ENCODE data around the gene CDH4. TPM values are rescaled to one million over a fixed set of nuclear protein-coding genes. Genes with fewer than 3 reads are reported as not detected.

The CDH4 gene
- total and polyA plus RNA-seq, 4 donors = 5.8 to 24.1 (median 17.1) TPM

DNA sequence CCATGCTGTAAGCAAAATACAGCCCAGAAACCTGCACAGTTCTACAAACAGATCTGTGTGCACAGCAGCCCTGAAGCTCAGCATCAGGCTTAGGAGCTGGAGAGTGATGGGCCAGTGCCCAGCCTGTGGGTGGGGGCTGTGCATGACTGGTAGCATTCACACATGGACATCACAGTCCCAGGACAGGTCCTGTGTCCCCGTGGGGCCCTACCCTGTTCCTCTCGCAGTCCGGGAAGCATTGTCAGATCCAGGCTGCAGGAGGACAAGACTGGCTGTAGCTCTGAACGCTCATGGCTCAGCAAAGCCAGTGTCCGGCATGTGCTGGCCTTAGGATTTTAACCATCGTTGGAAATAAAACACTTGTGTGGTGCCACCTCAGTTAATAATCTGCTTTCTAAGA lies 234.1 kb downstream of the CDH4 start:
- Histone ChIP-seq H3K36me3 (ENCODE audit: control insufficient read depth, insufficient read depth, low read length) (no peaks in the 10 kb centered on the region), H3K4me1 (ENCODE audit: control insufficient read depth, insufficient read depth, low read length) (peaks cover 4% of the 10 kb centered on the region), H3K9me3 (ENCODE audit: control insufficient read depth, insufficient read depth, low read length) (no peaks in the 10 kb centered on the region), H3K4me3 (ENCODE audit: low read depth, low read length) (no peak overlapping the region), H3K27me3 (ENCODE audit: control insufficient read depth, insufficient read depth, low read length) (no peaks in the 10 kb centered on the region), H3K27ac (ENCODE audit: low read depth, low read length) (no peak overlapping the region)
- 87% methylated on average over 6 of the region's 6 CpGs for WGBS (ENCODE audit: insufficient coverage)
- DNase-seq (ENCODE audit: low read depth in 4 of 6, low spot score in 6 of 6) = no peak

DNA sequence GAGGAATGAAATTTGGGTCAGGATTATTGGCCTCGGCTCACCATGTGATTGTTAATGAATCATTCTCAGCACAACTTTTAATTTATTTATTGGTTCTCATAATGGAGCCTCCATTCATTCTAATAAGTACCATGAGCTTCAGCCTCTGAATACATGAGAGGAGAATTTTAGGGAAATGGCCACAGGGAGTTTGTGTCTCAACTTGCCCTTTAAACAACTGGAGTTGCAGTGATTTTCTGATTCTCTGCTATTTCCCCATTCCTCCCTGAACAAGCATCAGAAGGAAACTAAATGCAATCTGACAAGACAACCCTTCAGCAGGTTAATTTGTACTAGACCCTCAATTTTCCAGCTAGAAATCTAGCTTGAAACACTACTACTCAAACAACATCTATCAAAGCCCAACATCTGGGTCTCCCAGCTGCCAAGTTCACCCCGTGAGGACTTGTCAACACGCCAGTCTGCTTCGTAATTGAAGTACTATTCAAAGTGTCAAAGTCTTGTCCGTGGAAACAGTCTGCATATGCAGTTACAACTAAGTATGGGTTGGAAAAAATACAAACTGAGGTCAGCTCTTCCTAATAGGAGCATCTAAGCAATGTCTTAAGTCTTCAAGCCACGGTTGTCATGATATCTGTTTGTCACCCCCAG lies 235.4 kb downstream of the CDH4 start:
- no peaks in the 10 kb centered on the region for H3K27me3 ChIP-seq (ENCODE audit: control insufficient read depth, insufficient read depth, low read length)
- 0% methylated on average over 2 of the region's 6 CpGs for WGBS (ENCODE audit: insufficient coverage)
- H3K9me3 ChIP-seq (ENCODE audit: control insufficient read depth, insufficient read depth, low read length) = no peaks in the 10 kb centered on the region
- H3K36me3 ChIP-seq (ENCODE audit: control insufficient read depth, insufficient read depth, low read length) = no peaks in the 10 kb centered on the region
- peak in 2 of 6 donors; percentile 20 to 33 for DNase-seq (ENCODE audit: low read depth in 4 of 6, low spot score in 6 of 6)
- H3K4me3 ChIP-seq (ENCODE audit: low read depth, low read length) = no peak overlapping the region
- peaks cover 4% of the 10 kb centered on the region for H3K4me1 ChIP-seq (ENCODE audit: control insufficient read depth, insufficient read depth, low read length)
- no peak overlapping the region for H3K27ac ChIP-seq (ENCODE audit: low read depth, low read length)

DNA sequence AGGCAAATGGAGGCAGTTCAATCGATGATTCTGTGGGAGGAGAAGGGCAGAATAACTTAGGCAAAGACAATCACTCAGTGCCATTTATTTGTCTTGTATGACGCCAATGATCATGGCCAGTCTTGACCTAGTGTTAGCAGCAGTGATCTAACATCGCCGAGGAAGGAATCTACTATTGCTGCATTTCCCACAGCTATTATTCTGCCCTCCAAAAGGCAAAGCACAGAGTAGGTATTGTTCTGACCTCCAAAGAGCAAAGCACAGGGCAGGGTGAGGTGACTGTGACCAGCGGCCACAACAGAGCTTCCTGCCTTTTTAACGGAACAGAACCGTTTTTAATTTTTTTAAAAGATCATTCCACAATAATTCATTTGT lies 235.9 kb downstream of the CDH4 start:
- Histone ChIP-seq H3K36me3 (ENCODE audit: control insufficient read depth, insufficient read depth, low read length) (no peaks in the 10 kb centered on the region), H3K27me3 (ENCODE audit: control insufficient read depth, insufficient read depth, low read length) (no peaks in the 10 kb centered on the region), H3K4me3 (ENCODE audit: low read depth, low read length) (no peak overlapping the region), H3K9me3 (ENCODE audit: control insufficient read depth, insufficient read depth, low read length) (no peaks in the 10 kb centered on the region), H3K27ac (ENCODE audit: low read depth, low read length) (no peak overlapping the region), H3K4me1 (ENCODE audit: control insufficient read depth, insufficient read depth, low read length) (peaks cover 4% of the 10 kb centered on the region)
- 19% methylated on average over 3 of the region's 7 CpGs for WGBS (ENCODE audit: insufficient coverage)
- DNase-seq (ENCODE audit: low read depth in 4 of 6, low spot score in 6 of 6) = no peak

DNA sequence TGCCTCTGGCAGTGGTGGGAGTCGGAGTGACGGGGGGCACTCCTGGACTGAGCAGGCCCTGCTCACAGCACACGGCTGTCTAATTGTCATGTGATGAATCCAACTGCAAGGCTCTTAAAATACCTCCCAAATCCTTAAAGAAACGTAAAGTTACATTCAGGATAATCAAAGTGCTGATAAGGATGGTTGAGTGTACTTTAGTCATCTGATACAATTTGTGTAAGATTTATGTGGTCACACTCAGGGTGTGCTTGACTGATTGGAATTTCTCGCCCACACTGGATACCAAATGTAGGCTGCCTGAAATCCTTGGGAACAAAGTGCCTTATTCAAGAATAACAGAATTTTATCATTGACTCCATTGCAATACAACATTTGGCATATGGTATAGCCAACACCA lies 238.7 kb downstream of the CDH4 start:
- no peak for DNase-seq (ENCODE audit: low read depth in 4 of 6, low spot score in 6 of 6)
- Histone ChIP-seq H3K27me3 (ENCODE audit: control insufficient read depth, insufficient read depth, low read length) (no peaks in the 10 kb centered on the region), H3K4me1 (ENCODE audit: control insufficient read depth, insufficient read depth, low read length) (peaks cover 2% of the 10 kb centered on the region), H3K9me3 (ENCODE audit: control insufficient read depth, insufficient read depth, low read length) (no peaks in the 10 kb centered on the region), H3K4me3 (ENCODE audit: low read depth, low read length) (no peak overlapping the region), H3K27ac (ENCODE audit: low read depth, low read length) (no peak overlapping the region), H3K36me3 (ENCODE audit: control insufficient read depth, insufficient read depth, low read length) (no peaks in the 10 kb centered on the region)
- WGBS (ENCODE audit: insufficient coverage) = 92% methylated on average over 2 of the region's 5 CpGs

DNA sequence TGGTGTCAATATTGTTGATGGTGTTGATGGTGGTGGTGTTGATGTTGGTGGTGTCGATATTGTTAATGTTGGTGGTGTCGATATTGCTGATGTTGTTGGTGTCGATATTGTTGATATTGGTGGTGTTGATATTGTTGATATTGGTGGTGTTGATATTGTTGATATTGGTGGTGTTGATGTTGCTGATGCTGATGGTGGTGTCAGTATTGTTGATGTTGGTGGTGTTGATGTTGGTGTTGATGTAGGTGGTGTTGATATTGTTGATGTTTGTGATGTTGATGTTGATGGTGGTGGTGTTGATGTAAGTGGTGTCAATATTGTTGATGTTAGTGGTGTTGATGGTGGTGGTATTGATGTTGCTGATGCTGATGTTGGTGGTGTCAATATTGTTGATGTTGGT lies 240.0 kb downstream of the CDH4 start:
- WGBS (ENCODE audit: insufficient coverage) = 100% methylated on average over 2 of the region's 3 CpGs
- Histone ChIP-seq H3K9me3 (ENCODE audit: control insufficient read depth, insufficient read depth, low read length) (no peaks in the 10 kb centered on the region), H3K27ac (ENCODE audit: low read depth, low read length) (no peak overlapping the region), H3K36me3 (ENCODE audit: control insufficient read depth, insufficient read depth, low read length) (no peaks in the 10 kb centered on the region), H3K4me3 (ENCODE audit: low read depth, low read length) (no peak overlapping the region), H3K4me1 (ENCODE audit: control insufficient read depth, insufficient read depth, low read length) (peaks cover 2% of the 10 kb centered on the region), H3K27me3 (ENCODE audit: control insufficient read depth, insufficient read depth, low read length) (no peaks in the 10 kb centered on the region)
- no peak for DNase-seq (ENCODE audit: low read depth in 4 of 6, low spot score in 6 of 6)

DNA sequence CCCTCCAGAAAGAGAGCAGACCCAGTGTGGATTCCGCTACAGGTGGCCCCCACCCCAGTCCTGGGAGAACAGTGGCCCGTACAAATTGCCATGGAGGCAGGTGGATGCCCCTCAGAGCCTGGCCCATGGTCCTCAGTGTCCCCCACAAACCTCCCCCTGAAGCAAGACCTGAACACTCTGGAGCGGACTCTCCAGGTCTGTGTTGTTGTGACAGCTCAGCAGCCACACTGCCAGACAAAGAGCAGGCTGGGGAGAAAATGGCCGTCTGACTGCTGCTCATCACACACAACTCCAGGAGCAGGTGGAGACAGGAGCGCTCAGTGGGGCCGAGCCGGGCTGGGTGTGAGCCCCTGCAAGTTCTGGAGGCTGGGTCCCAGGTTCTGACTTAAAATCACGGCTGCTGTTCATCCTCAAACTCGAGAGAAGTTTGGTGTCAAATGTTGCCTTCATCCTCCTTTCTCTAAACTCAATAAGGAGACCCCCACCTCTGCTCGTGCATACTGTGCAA lies 241.8 kb downstream of the CDH4 start:
- Histone ChIP-seq H3K4me1 (ENCODE audit: control insufficient read depth, insufficient read depth, low read length) (no peaks in the 10 kb centered on the region), H3K4me3 (ENCODE audit: low read depth, low read length) (no peak overlapping the region), H3K9me3 (ENCODE audit: control insufficient read depth, insufficient read depth, low read length) (no peaks in the 10 kb centered on the region), H3K27ac (ENCODE audit: low read depth, low read length) (no peak overlapping the region), H3K27me3 (ENCODE audit: control insufficient read depth, insufficient read depth, low read length) (no peaks in the 10 kb centered on the region), H3K36me3 (ENCODE audit: control insufficient read depth, insufficient read depth, low read length) (no peaks in the 10 kb centered on the region)
- DNase-seq (ENCODE audit: low read depth in 4 of 6, low spot score in 6 of 6) = no peak
- 64% methylated on average over 6 of the region's 10 CpGs for WGBS (ENCODE audit: insufficient coverage)

DNA sequence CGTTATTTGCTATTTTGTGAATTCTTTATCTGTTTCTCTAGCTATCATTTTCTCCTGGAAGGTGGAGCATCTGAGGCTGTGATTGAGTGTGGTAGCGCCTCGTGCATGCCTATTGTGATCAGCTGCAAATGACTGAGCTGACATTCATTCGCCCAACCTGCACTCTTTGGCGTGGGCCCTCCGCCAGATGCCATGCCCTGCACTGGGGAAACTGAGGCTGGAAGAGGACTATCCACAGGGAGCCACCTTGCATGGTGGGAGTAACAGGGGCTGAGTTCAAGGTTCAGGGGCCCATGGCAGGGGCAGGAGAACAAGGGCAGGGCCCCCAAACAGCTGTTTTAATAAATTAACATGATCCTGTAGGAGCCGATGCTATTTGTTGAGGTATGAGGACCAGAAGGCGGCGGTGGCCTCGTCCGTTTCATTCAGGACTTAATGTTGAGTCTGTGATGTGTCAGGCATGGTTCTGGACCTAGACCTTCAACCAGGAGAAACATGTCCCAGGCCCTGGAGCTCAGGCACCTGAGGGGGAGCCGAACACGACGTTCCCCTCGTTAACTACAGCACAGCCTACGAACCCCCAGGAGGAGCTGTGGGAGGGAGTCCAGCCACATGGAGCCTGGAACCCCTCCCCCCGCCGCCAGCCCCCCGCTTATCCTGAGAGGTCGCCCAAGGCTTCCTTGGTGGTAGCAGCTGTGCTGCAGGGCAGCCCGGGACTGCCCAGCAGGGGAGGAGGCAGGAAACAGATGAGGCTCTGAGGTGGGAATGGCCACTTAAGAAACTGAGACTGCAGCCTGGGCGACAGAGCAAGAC lies 242.9 kb downstream of the CDH4 start:
- DNase-seq (ENCODE audit: low read depth in 4 of 6, low spot score in 6 of 6) = no peak
- no peak overlapping the region for H3K27ac ChIP-seq (ENCODE audit: low read depth, low read length)
- H3K9me3 ChIP-seq (ENCODE audit: control insufficient read depth, insufficient read depth, low read length) = no peaks in the 10 kb centered on the region
- no peaks in the 10 kb centered on the region for H3K27me3 ChIP-seq (ENCODE audit: control insufficient read depth, insufficient read depth, low read length)
- 76% methylated on average over 22 of the region's 22 CpGs for WGBS (ENCODE audit: insufficient coverage)
- peaks cover 6% of the 10 kb centered on the region for H3K4me1 ChIP-seq (ENCODE audit: control insufficient read depth, insufficient read depth, low read length)
- H3K36me3 ChIP-seq (ENCODE audit: control insufficient read depth, insufficient read depth, low read length) = no peaks in the 10 kb centered on the region
- no peak overlapping the region for H3K4me3 ChIP-seq (ENCODE audit: low read depth, low read length)

DNA sequence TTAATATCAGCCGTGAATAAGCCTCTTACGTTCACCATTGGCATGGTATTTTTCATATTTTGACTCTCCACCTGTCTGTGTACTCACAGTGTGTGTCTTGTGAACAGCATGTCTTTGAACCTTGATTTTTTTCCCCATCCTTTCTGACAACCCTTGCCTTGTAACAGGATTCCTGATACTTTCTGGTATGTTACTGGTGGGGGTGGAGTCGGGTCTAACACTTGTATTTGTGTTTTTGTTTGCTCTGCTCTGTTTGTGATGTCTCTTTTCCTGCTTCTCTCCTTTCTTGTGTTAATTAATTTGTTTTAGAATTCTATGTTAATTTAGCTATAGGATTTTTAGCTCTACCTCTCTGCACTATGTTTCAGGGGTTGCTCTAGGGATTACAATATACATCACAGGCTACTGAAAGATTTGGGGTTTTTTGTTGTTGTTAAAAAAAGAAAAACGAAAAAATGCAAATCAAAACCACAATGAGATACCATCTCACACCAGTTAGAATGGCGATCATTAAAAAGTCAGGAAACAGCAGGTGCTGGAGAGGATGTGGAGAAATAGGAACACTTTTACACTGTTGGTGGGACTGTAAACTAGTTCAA lies 245.1 kb downstream of the CDH4 start:
- no peak for DNase-seq (ENCODE audit: low read depth in 4 of 6, low spot score in 6 of 6)
- WGBS (ENCODE audit: insufficient coverage) = 86% methylated on average over 1 of the region's 5 CpGs

DNA sequence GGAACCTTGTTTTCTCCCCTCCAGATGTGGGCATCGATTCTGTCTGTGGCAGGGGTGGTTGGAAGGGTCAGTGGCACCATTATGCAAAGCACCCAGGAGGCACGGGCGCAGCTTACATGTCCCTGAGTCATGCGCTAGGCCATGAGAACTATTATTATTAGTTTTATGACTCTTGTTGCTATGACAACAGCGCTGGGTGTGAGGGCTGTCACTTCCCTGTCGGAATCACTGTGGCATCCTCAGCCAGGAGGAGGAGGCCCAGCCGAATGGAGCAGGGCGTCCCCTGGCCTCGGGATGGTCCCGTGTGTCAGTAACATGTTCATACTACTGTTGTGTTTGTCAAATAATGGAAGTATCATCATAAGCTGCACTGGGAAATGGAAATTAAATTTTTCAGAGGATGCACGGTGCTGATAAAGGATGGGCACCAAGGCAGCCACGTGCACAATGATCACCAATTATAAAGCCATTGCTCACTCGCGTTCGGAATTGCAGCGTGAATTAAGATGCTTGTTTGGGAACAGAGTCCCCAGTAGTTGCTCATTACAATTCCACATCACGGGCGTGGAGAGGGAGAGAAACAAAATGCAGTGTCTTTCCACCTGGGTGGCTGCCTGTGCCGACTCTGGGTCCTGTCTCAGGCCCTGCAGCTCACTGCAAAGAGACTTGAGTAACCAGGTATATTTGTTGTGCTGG lies 247.9 kb downstream of the CDH4 start:
- no peaks in the 10 kb centered on the region for H3K9me3 ChIP-seq (ENCODE audit: control insufficient read depth, insufficient read depth, low read length)
- H3K4me3 ChIP-seq (ENCODE audit: low read depth, low read length) = no peak overlapping the region
- DNase-seq (ENCODE audit: low read depth in 4 of 6, low spot score in 6 of 6) = peak in 1 of 6 donors; percentile 86
- H3K36me3 ChIP-seq (ENCODE audit: control insufficient read depth, insufficient read depth, low read length) = peaks cover 3% of the 10 kb centered on the region
- H3K27ac ChIP-seq (ENCODE audit: low read depth, low read length) = no peak overlapping the region
- 30% methylated on average over 12 of the region's 19 CpGs for WGBS (ENCODE audit: insufficient coverage)
- H3K4me1 ChIP-seq (ENCODE audit: control insufficient read depth, insufficient read depth, low read length) = peaks cover 20% of the 10 kb centered on the region
- H3K27me3 ChIP-seq (ENCODE audit: control insufficient read depth, insufficient read depth, low read length) = no peaks in the 10 kb centered on the region

More for the DNA sequence above, 245.1 kb downstream of the CDH4 start:
- Histone ChIP-seq H3K4me1 (ENCODE audit: control insufficient read depth, insufficient read depth, low read length) (peaks cover 19% of the 10 kb centered on the region), H3K27ac (ENCODE audit: low read depth, low read length) (no peak overlapping the region), H3K36me3 (ENCODE audit: control insufficient read depth, insufficient read depth, low read length) (no peaks in the 10 kb centered on the region), H3K27me3 (ENCODE audit: control insufficient read depth, insufficient read depth, low read length) (no peaks in the 10 kb centered on the region), H3K9me3 (ENCODE audit: control insufficient read depth, insufficient read depth, low read length) (no peaks in the 10 kb centered on the region), H3K4me3 (ENCODE audit: low read depth, low read length) (no peak overlapping the region)
